HepG2 (cell line): ENCODE measurements around the gene SLC16A3. TPM values are rescaled to one million over a fixed set of nuclear protein-coding genes. Genes with fewer than 3 reads are reported as not detected.

Experiments used
- CAMTA2 ChIP-seq: sonication (generic); formaldehyde crosslinking; IDR thresholded peaks from 2 replicates; pipeline ENCODE4 v1.4.0; 2020; ENCODE audit warnings: mild to moderate bottlenecking, missing genetic modification reagents, borderline replicate concordance
- CBX2 ChIP-seq, 2 experiments: fragments of 200-600 bp in 1 of 2; sonication (generic); formaldehyde crosslinking in 1 of 2; IDR thresholded peaks; 2 replicates each; pipeline versions ENCODE4 v1.7.0 to v1.8.1; 2018 to 2022; ENCODE audit warnings: low read depth in 2 of 2, low read length in 1 of 2, mild to moderate bottlenecking in 1 of 2, missing genetic modification reagents in 1 of 2
- CCAR2 ChIP-seq: fragments of 200-400 bp; formaldehyde crosslinking; optimal IDR thresholded peaks from 2 replicates; pipeline ENCODE3; 2018; ENCODE audit warnings: low read depth, mild to moderate bottlenecking, low read length, moderate library complexity
- CCDC6 ChIP-seq: sonication (generic); formaldehyde crosslinking; IDR thresholded peaks from 2 replicates; pipeline ENCODE4 v1.8.1; 2022; ENCODE audit warnings: mild to moderate bottlenecking, missing genetic modification reagents, moderate library complexity
- EEA1 ChIP-seq: sonication (generic); formaldehyde crosslinking; IDR thresholded peaks from 2 replicates; pipeline ENCODE4 v1.5.1; 2020; ENCODE audit warnings: mild to moderate bottlenecking, missing genetic modification reagents, borderline replicate concordance
- EP300 ChIP-seq, 3 experiments: sonication (generic) in 1 of 3; formaldehyde crosslinking in 1 of 3; IDR thresholded peaks; 2 replicates each; pipeline versions ENCODE4 v1.5.1 to v1.6.1; 2011 to 2020; ENCODE audit warnings: low read depth in 2 of 3, low read length in 2 of 3, borderline replicate concordance in 1 of 3, improper control_type of control experiment in 1 of 3, mild to moderate bottlenecking in 1 of 3, missing genetic modification reagents in 1 of 3, moderate library complexity in 1 of 3
- FLYWCH1 ChIP-seq: sonication (generic); formaldehyde crosslinking; IDR thresholded peaks from 2 replicates; pipeline ENCODE4 v1.8.1; 2023; ENCODE audit warnings: mild to moderate bottlenecking, missing genetic modification reagents
- HIVEP1 ChIP-seq: sonication (generic); formaldehyde crosslinking; IDR thresholded peaks from 2 replicates; pipeline ENCODE4 v1.4.0; 2020; ENCODE audit warnings: mild to moderate bottlenecking, missing genetic modification reagents
- JUN ChIP-seq: sonication (generic); formaldehyde crosslinking; IDR thresholded peaks from 2 replicates; pipeline ENCODE4 v1.4.0; 2020; ENCODE audit warnings: mild to moderate bottlenecking, missing genetic modification reagents
- MBD4 ChIP-seq: IDR thresholded peaks from 2 replicates; pipeline ENCODE4 v1.6.1; 2012; ENCODE audit warnings: low read length, inconsistent platforms, borderline replicate concordance
- MYNN ChIP-seq: sonication (generic); formaldehyde crosslinking; IDR thresholded peaks from 2 replicates; pipeline ENCODE4 v1.4.0; 2020; ENCODE audit warnings: mild to moderate bottlenecking, low read depth, missing genetic modification reagents
- ZFP90 ChIP-seq: sonication (generic); formaldehyde crosslinking; IDR thresholded peaks from 2 replicates; pipeline ENCODE4 v1.8.0; 2022; ENCODE audit warnings: missing genetic modification reagents, mild to moderate bottlenecking, inconsistent platforms, borderline replicate concordance
- ZIK1 ChIP-seq: sonication (generic); formaldehyde crosslinking; IDR thresholded peaks from 2 replicates; pipeline ENCODE4 v1.5.0; 2020; ENCODE audit warnings: mild to moderate bottlenecking, low read depth, missing genetic modification reagents, borderline replicate concordance
- ZNF121 ChIP-seq: sonication (generic); formaldehyde crosslinking; IDR thresholded peaks from 2 replicates; pipeline ENCODE4 v1.5.0; 2020; ENCODE audit warnings: mild to moderate bottlenecking, missing genetic modification reagents
- ZNF224 ChIP-seq: sonication (generic); formaldehyde crosslinking; IDR thresholded peaks from 2 replicates; pipeline ENCODE4 v1.5.0; 2020; ENCODE audit warnings: mild to moderate bottlenecking, missing genetic modification reagents
- ZNF331 ChIP-seq: sonication (generic); formaldehyde crosslinking; IDR thresholded peaks from 2 replicates; pipeline ENCODE4 v1.4.0; 2020; ENCODE audit warnings: missing genetic modification reagents
- ZNF451 ChIP-seq: sonication (generic); formaldehyde crosslinking; IDR thresholded peaks from 2 replicates; pipeline ENCODE4 v1.5.0; 2020; ENCODE audit warnings: mild to moderate bottlenecking, missing genetic modification reagents
- ZNF660 ChIP-seq: sonication (generic); formaldehyde crosslinking; IDR thresholded peaks from 2 replicates; pipeline ENCODE4 v1.5.1; 2020; ENCODE audit warnings: mild to moderate bottlenecking, low read depth, missing genetic modification reagents, borderline replicate concordance
- ZNF746 ChIP-seq: sonication (generic); formaldehyde crosslinking; IDR thresholded peaks from 2 replicates; pipeline ENCODE4 v1.8.0; 2022; ENCODE audit warnings: mild to moderate bottlenecking, missing genetic modification reagents
- polyA plus RNA-seq, 8 experiments: library from polyadenylated mRNA; depleted of rRNA in 3 of 8; stranded (reverse) in 7 of 8; unstranded in 1 of 8; fragments of >200 nt; fragmentation: Illumina TruSeq in 4 of 8; extraction: Trizol in 4 of 8; gene quantifications; 2 replicates each; pipeline versions ENCODE4 v1.2.1 to v1.2.3, GENCODE V29; 2011 to 2016; ENCODE audit warnings: low read depth in 4 of 8, missing spikeins in 1 of 8, mixed read lengths in 1 of 8; ENCODE audit not compliant: insufficient read depth in 1 of 8
- total RNA-seq, 5 experiments: library from RNA; depleted of rRNA; stranded (reverse); fragments of >200 nt; fragmentation: Illumina TruSeq; extraction: Trizol; gene quantifications; 2 replicates each; pipeline ENCODE4 v1.2.3, GENCODE V29; 2016; ENCODE audit warnings: low read depth in 1 of 5
- TF ChIP-seq, protein P1 (sequence below): sonication (generic); formaldehyde crosslinking; IDR thresholded peaks from 2 replicates; pipeline ENCODE4 v1.4.0; 2020; ENCODE audit warnings: missing genetic modification reagents, mild to moderate bottlenecking, borderline replicate concordance
- TF ChIP-seq, protein P2 (sequence below): IDR thresholded peaks from 2 replicates; pipeline ENCODE4 v1.6.1; 2012; ENCODE audit warnings: low read depth, low read length, improper control_type of control experiment
- TF ChIP-seq, protein P3 (sequence below): IDR thresholded peaks from 2 replicates; pipeline ENCODE4 v1.6.1; 2018; ENCODE audit warnings: missing genetic modification reagents, mild to moderate bottlenecking, missing compliant biosample characterization

Gene SLC16A3
- total and polyA plus RNA-seq, 2 of the 13 experiments (the other 11 are each of a cell fraction or from before 2014, with no cell fraction given) = 242 to 349 TPM

DNA sequence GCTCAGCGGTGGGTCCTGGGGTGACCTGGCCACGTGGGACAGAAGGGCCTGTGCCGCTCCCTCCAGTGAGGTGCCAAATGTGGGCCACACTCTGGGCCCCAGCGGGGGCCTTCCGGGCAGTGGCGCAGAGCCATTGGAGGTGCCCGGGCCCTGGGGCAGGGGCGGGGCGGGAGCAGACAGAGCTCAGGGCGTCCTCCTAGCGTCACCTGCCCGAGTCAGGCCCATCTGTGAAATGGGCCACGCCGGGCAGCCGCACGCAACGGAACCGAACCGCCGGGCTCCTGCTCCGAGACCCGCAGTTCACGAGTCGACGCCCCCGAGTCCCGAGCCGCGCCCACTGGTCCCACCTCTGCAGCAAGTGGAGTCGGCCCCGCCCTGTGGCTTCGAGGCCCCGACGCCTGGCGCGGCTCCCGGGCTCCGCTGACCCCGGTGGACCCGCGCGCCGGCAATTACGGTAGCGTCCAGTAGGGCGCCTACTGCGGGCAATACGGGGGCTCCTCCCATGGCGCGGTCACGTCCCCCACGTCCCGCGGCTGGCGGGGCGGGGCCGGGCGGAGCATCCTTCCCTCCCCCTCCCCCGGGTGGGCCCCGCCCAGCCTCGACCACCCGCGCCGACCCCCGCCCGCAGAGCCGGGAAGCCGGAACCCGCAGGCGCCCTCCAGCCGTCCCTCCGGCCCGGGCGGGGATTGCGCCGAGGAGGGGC is 1.9 kb downstream of the SLC16A3 start (continued):
- TF ChIP-seq ZIK1 (CRISPR knock-in tag) = peak; percentile 67
- peak; percentile 93 for TF ChIP-seq ZNF331
- TF ChIP-seq MYNN (CRISPR knock-in tag) = no peak
- TF ChIP-seq JUN (CRISPR knock-in tag) = peak; percentile 75; the same call in 1 of the 2 replicates
- TF ChIP-seq, protein P1, sequence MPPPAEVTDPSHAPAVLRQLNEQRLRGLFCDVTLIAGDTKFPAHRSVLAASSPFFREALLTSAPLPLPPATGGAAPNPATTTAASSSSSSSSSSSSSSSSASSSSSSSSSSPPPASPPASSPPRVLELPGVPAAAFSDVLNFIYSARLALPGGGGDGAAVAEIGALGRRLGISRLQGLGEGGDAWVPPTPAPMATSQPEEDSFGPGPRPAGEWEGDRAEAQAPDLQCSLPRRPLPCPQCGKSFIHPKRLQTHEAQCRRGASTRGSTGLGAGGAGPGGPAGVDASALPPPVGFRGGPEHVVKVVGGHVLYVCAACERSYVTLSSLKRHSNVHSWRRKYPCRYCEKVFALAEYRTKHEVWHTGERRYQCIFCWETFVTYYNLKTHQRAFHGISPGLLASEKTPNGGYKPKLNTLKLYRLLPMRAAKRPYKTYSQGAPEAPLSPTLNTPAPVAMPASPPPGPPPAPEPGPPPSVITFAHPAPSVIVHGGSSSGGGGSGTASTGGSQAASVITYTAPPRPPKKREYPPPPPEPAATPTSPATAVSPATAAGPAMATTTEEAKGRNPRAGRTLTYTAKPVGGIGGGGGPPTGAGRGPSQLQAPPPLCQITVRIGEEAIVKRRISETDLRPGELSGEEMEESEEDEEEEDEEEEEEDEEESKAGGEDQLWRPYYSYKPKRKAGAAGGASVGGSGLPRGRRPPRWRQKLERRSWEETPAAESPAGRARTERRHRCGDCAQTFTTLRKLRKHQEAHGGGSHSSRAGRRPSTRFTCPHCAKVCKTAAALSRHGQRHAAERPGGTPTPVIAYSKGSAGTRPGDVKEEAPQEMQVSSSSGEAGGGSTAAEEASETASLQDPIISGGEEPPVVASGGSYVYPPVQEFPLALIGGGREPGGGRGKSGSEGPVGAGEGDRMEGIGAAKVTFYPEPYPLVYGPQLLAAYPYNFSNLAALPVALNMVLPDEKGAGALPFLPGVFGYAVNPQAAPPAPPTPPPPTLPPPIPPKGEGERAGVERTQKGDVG (CRISPR knock-in tag) = no peak; the same call in none of the 2 replicates
- peak; percentile 94 for TF ChIP-seq EEA1 (CRISPR knock-in tag)
- peak; percentile 75; the same call in 1 of the 2 replicates for TF ChIP-seq CAMTA2 (CRISPR knock-in tag)
- peak; percentile 92 for TF ChIP-seq ZFP90 (CRISPR knock-in tag)
- peak; percentile 92 for TF ChIP-seq ZNF746 (CRISPR knock-in tag)
- TF ChIP-seq, protein P2, sequence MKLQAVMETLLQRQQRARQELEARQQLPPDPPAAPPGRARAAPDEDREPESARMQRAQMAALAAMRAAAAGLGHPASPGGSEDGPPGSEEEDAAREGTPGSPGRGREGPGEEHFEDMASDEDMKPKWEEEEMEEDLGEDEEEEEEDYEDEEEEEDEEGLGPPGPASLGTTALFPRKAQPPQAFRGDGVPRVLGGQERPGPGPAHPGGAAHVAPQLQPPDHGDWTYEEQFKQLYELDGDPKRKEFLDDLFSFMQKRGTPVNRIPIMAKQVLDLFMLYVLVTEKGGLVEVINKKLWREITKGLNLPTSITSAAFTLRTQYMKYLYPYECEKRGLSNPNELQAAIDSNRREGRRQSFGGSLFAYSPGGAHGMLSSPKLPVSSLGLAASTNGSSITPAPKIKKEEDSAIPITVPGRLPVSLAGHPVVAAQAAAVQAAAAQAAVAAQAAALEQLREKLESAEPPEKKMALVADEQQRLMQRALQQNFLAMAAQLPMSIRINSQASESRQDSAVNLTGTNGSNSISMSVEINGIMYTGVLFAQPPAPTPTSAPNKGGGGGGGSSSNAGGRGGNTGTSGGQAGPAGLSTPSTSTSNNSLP = no peak
- TF ChIP-seq CBX2 (IDR thresholded peaks at IDR 0.05; ENCODE audit: low read depth, low read length) = no peak
- 0 out of 2 replicates have a peak, but pooled peaks have one; percentile 40 for TF ChIP-seq CBX2 (CRISPR knock-in tag; IDR thresholded peaks at IDR 0.05; ENCODE audit: low read depth)
- TF ChIP-seq ZNF451 (CRISPR knock-in tag) = no peak; the same call in none of the 2 replicates
- TF ChIP-seq MBD4 = no peak
- peak in 1 of 2 experiments; percentile 53; a peak in 2 of 4 replicates for TF ChIP-seq EP300 (IDR thresholded peaks at IDR 0.05; ENCODE audit: low read depth in 2 of 2, low read length in 2 of 2)
- peak; percentile 43; the same call in 1 of the 2 replicates for TF ChIP-seq EP300 (CRISPR knock-in tag; IDR thresholded peaks at IDR 0.05; ENCODE audit: borderline replicate concordance)
- TF ChIP-seq HIVEP1 (CRISPR knock-in tag) = peak; percentile 88
- peak; percentile 99 for TF ChIP-seq CCDC6
- TF ChIP-seq ZNF660 (CRISPR knock-in tag) = peak; percentile 78; the same call in 1 of the 2 replicates
- TF ChIP-seq, protein P3, sequence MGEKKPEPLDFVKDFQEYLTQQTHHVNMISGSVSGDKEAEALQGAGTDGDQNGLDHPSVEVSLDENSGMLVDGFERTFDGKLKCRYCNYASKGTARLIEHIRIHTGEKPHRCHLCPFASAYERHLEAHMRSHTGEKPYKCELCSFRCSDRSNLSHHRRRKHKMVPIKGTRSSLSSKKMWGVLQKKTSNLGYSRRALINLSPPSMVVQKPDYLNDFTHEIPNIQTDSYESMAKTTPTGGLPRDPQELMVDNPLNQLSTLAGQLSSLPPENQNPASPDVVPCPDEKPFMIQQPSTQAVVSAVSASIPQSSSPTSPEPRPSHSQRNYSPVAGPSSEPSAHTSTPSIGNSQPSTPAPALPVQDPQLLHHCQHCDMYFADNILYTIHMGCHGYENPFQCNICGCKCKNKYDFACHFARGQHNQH (CRISPR knock-in tag) = peak; percentile 94
- TF ChIP-seq CCAR2 = no peak
- peak; percentile 98 for TF ChIP-seq ZNF224 (CRISPR knock-in tag)
- TF ChIP-seq ZNF121 (CRISPR knock-in tag) = peak; percentile 72; the same call in 1 of the 2 replicates
- TF ChIP-seq FLYWCH1 (CRISPR knock-in tag) = no peak
